Measurements from ENCODE around the gene MYOG. TPM values are rescaled to one million over a fixed set of nuclear protein-coding genes. Genes with fewer than 3 reads are reported as not detected.

MYOG gene
- total RNA-seq, result not detected in 3 replicates

- TF ChIP-seq CTCF (IDR thresholded peaks at IDR 0.05; ENCODE audit: unreplicated experiment), result no peak
- H3K27me3 Mint-ChIP-seq (ENCODE audit: low read depth), result peaks cover 6% of the 10 kb centered on the region
- no peaks in the 10 kb centered on the region for H3K9me3 Mint-ChIP-seq
- DNase-seq (ENCODE audit: low spot score in 2 of 2, unreplicated experiment in 2 of 2), result peak in 1 of 2 experiments; percentile 37
- H3K4me1 Mint-ChIP-seq, result peaks cover 35% of the 10 kb centered on the region
- H3K4me3 Mint-ChIP-seq, result no peak within 1 kb of the TSS
- no peak within 1 kb of the TSS for H3K27ac Mint-ChIP-seq
- H3K36me3 Mint-ChIP-seq, result no peaks in the 10 kb centered on the region
Observed at GRCh38 chr1:203085528-203086406, at the start of gene MYOG. TSS of gene MYOG (minus strand) at chr1:203086012. CDS start at chr1:203085961, 51 bp downstream.

- no peak for TF ChIP-seq CTCF (IDR thresholded peaks at IDR 0.05; ENCODE audit: unreplicated experiment)
- no peaks in the 10 kb centered on the region for H3K36me3 Mint-ChIP-seq
- H3K27me3 Mint-ChIP-seq (ENCODE audit: low read depth), result peaks cover 2% of the 10 kb centered on the region
- H3K4me3 Mint-ChIP-seq, result no peak overlapping the region
- H3K9me3 Mint-ChIP-seq, result no peaks in the 10 kb centered on the region
- no peak for DNase-seq (ENCODE audit: low spot score in 2 of 2, unreplicated experiment in 2 of 2)
- peak overlapping the region; percentile 57 for H3K27ac Mint-ChIP-seq
- H3K4me1 Mint-ChIP-seq, result peaks cover 9% of the 10 kb centered on the region
Observed at GRCh38 chr1:203133970-203134725, 48.3 kb upstream of the MYOG start.

- no peak overlapping the region for H3K27ac Mint-ChIP-seq
- no peak for DNase-seq (ENCODE audit: low spot score in 2 of 2, unreplicated experiment in 2 of 2)
Observed at GRCh38 chr1:203131548-203132200, 45.9 kb upstream of the MYOG start.

GRCh38 chr1:203130358-203130985 is 44.7 kb upstream of the MYOG start:
- Mint-ChIP-seq H3K36me3 (no peaks in the 10 kb centered on the region), H3K4me3 (no peak overlapping the region), H3K4me1 (peaks cover 36% of the 10 kb centered on the region), H3K9me3 (no peaks in the 10 kb centered on the region), H3K27me3 (ENCODE audit: low read depth) (peaks cover 29% of the 10 kb centered on the region), H3K27ac (no peak overlapping the region)
- peak in 1 of 2 experiments; percentile 34 for DNase-seq (ENCODE audit: low spot score in 2 of 2, unreplicated experiment in 2 of 2)
- TF ChIP-seq CTCF (IDR thresholded peaks at IDR 0.05; ENCODE audit: unreplicated experiment), result no peak

More at GRCh38 chr1:203131548-203132200, 45.9 kb upstream of the MYOG start:
- H3K9me3 Mint-ChIP-seq, result no peaks in the 10 kb centered on the region
- H3K4me1 Mint-ChIP-seq, result peaks cover 26% of the 10 kb centered on the region
- no peak overlapping the region for H3K4me3 Mint-ChIP-seq
- no peak for TF ChIP-seq CTCF (IDR thresholded peaks at IDR 0.05; ENCODE audit: unreplicated experiment)
- H3K36me3 Mint-ChIP-seq, result no peaks in the 10 kb centered on the region
- peaks cover 22% of the 10 kb centered on the region for H3K27me3 Mint-ChIP-seq (ENCODE audit: low read depth)

Data from mesothelial cell of epicardium (in vitro differentiated cells).